ENCODE measurements around the gene EFL1. TPM values are rescaled to one million over a fixed set of nuclear protein-coding genes. Genes with fewer than 3 reads are reported as not detected.

EFL1 gene
- total and polyA plus RNA-seq, 10 of the 15 experiments (the other 5 are each of a cell fraction or from before 2014, with no cell fraction given), result 6.2 to 42.3 (median 24.7) TPM

GRCh38 chr15:82122746-82123400 lies 139.7 kb downstream of the EFL1 start (continued):
- TF ChIP-seq ETV6 (conservative IDR thresholded peaks at IDR 0.05 in 1 of 2, IDR thresholded peaks at IDR 0.05 in 1 of 2; ENCODE audit: borderline replicate concordance in 1 of 2, low read depth in 1 of 2) (no peak), ELK1 (IDR thresholded peaks at IDR 0.05; ENCODE audit: low read depth, low read length) (no peak)

DNA sequence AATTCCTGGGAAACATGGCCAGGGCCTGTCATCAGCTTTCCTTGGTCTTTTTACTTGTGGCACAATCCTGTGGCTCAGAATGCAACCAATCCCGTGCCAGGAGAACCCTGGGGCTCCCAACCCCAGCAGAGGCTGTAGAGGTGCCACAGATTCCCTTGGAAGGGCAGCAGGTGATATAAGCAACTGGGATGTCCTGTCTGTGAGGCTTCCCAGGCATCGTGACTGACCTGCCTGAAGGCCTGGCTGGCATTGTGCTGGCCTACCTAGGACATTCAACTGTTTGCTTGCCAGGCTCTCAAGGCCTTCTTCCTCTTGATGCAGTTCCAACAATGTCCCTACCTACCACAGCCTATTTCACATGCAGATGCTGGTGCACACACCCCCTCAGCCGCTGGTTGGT lies 144.5 kb downstream of the EFL1 start:
- Histone ChIP-seq H3K4me1 (ENCODE audit: control insufficient read depth, insufficient read depth, low read length) (no peaks in the 10 kb centered on the region), H3K9me3 (replicated peaks; ENCODE audit: control insufficient read depth, insufficient read depth, low read length) (no peaks in the 10 kb centered on the region), H3K4me3 (no peak overlapping the region), H3K9ac (ENCODE audit: control insufficient read depth, insufficient read depth, low read length) (no peak overlapping the region), H3K4me2 (ENCODE audit: control insufficient read depth, insufficient read depth) (no peak overlapping the region), H3K27me3 (replicated peaks in 1 of 2; ENCODE audit: control insufficient read depth in 2 of 2, insufficient read depth in 2 of 2, low read length in 1 of 2) (no peaks in the 10 kb centered on the region), H3K79me2 (ENCODE audit: control insufficient read depth, insufficient read depth, low read length) (no peaks in the 10 kb centered on the region), H2AFZ (ENCODE audit: control insufficient read depth, low read depth, low read length) (no peak overlapping the region), H3K36me3 (ENCODE audit: control insufficient read depth in 2 of 2, insufficient read depth in 2 of 2, low read length in 1 of 2) (0 out of 4 replicates have a peak, but pooled peaks cover 0 to 2% of the 10 kb centered on the region in 2 experiments), H3K27ac (ENCODE audit: control insufficient read depth, insufficient read depth) (no peak overlapping the region), H4K20me1 (ENCODE audit: control insufficient read depth, insufficient read depth) (no peaks in the 10 kb centered on the region)
- no peak for FAIRE-seq
- POLR2A ChIA-PET, result no interaction called here
- SMC1A ChIA-PET (ENCODE audit: uncharacterized antibody, unreplicated experiment), result interaction anchor here (0.7 kb wide), 1 partner anchor 10 kb away, joined by 4 read pairs; no protein-coding TSS in a partner anchor
- intact Hi-C loops (cut with micrococcal nuclease; ENCODE audit: unreplicated experiment), result no loop called here
- ATAC-seq, result no peak
- TF ChIP-seq PAX8 (IDR thresholded peaks at IDR 0.05) (no peak), BHLHE40 (IDR thresholded peaks at IDR 0.05; ENCODE audit: borderline replicate concordance in 1 of 2, low read depth in 2 of 2, low read length in 1 of 2) (no peak), MXI1 (IDR thresholded peaks at IDR 0.05; ENCODE audit: low read depth, low read length) (no peak), RAD51 (IDR thresholded peaks at IDR 0.05) (no peak), GATAD2B (conservative IDR thresholded peaks at IDR 0.05; ENCODE audit: low read depth) (no peak), YY1 (IDR thresholded peaks at IDR 0.05; ENCODE audit: low read depth, low read length) (no peak), JUND (IDR thresholded peaks at IDR 0.05; ENCODE audit: low read depth, low read length) (no peak), LARP7 (IDR thresholded peaks at IDR 0.05) (no peak), BACH1 (IDR thresholded peaks at IDR 0.05; ENCODE audit: borderline replicate concordance) (no peak)
- TF ChIP-seq, protein P1, sequence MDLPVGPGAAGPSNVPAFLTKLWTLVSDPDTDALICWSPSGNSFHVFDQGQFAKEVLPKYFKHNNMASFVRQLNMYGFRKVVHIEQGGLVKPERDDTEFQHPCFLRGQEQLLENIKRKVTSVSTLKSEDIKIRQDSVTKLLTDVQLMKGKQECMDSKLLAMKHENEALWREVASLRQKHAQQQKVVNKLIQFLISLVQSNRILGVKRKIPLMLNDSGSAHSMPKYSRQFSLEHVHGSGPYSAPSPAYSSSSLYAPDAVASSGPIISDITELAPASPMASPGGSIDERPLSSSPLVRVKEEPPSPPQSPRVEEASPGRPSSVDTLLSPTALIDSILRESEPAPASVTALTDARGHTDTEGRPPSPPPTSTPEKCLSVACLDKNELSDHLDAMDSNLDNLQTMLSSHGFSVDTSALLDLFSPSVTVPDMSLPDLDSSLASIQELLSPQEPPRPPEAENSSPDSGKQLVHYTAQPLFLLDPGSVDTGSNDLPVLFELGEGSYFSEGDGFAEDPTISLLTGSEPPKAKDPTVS (IDR thresholded peaks at IDR 0.05; ENCODE audit: low read depth, low read length), result no peak
- TF ChIP-seq, protein P2, sequence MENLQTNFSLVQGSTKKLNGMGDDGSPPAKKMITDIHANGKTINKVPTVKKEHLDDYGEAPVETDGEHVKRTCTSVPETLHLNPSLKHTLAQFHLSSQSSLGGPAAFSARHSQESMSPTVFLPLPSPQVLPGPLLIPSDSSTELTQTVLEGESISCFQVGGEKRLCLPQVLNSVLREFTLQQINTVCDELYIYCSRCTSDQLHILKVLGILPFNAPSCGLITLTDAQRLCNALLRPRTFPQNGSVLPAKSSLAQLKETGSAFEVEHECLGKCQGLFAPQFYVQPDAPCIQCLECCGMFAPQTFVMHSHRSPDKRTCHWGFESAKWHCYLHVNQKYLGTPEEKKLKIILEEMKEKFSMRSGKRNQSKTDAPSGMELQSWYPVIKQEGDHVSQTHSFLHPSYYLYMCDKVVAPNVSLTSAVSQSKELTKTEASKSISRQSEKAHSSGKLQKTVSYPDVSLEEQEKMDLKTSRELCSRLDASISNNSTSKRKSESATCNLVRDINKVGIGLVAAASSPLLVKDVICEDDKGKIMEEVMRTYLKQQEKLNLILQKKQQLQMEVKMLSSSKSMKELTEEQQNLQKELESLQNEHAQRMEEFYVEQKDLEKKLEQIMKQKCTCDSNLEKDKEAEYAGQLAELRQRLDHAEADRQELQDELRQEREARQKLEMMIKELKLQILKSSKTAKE (IDR thresholded peaks at IDR 0.05; ENCODE audit: low read depth, poor library complexity, severe bottlenecking), result no peak
- TF ChIP-seq, protein P3, sequence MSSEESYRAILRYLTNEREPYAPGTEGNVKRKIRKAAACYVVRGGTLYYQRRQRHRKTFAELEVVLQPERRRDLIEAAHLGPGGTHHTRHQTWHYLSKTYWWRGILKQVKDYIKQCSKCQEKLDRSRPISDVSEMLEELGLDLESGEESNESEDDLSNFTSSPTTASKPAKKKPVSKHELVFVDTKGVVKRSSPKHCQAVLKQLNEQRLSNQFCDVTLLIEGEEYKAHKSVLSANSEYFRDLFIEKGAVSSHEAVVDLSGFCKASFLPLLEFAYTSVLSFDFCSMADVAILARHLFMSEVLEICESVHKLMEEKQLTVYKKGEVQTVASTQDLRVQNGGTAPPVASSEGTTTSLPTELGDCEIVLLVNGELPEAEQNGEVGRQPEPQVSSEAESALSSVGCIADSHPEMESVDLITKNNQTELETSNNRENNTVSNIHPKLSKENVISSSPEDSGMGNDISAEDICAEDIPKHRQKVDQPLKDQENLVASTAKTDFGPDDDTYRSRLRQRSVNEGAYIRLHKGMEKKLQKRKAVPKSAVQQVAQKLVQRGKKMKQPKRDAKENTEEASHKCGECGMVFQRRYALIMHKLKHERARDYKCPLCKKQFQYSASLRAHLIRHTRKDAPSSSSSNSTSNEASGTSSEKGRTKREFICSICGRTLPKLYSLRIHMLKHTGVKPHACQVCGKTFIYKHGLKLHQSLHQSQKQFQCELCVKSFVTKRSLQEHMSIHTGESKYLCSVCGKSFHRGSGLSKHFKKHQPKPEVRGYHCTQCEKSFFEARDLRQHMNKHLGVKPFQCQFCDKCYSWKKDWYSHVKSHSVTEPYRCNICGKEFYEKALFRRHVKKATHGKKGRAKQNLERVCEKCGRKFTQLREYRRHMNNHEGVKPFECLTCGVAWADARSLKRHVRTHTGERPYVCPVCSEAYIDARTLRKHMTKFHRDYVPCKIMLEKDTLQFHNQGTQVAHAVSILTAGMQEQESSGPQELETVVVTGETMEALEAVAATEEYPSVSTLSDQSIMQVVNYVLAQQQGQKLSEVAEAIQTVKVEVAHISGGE (CRISPR knock-in tag; IDR thresholded peaks at IDR 0.05), result no peak
- CTCF ChIA-PET, result no interaction called here
- WGBS (ENCODE audit: insufficient coverage, insufficient replicate concordance, low lambda C conversion rate, missing lambda C conversion rate), result 62% methylated on average over 3 of the region's 3 CpGs
- RAD21 ChIA-PET (ENCODE audit: unreplicated experiment), result no interaction called here
- no peak for DNase-seq (ENCODE audit: low read depth, low spot score)
- in situ Hi-C loops (cut with MboI), result no loop called here
- BruUV-seq (replicated peaks), result no TSS peak

Data from GM12878 (cell line).